NCI-H510A (cell line): ENCODE data around the gene GSTM2.
A peak's percentile ranks its signal among the peaks of the same experiment; 100 is the strongest.
"Not testable (repeated sequence)": the region's sequence is repeated elsewhere in the genome, so short reads cannot be mapped to it uniquely, and the experiment has no call there.

ENCODE experiments used
- DNase-seq: peaks from one replicate; lab custom pipeline; 2025; lab: John Stamatoyannopoulos, UW

Gene GSTM2

DNA sequence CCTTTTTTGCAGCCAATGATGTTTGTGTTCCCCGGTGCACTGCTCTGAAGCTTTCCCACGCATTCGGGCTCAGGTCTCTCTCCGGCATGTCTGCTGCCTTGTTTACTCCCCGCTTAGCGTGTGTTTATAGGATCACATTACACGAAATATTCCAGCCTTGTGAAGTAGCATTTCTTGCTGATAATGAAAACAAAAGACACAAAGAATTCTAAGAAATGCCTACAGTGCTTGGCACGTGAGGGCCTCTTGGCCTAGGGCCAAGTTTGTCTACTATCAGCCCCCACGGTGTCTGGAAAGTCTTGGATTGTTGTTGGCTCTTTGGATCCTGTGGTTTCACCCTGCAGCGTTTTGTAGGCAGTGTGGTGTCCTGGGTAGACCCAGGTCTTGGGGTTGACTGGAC, 23.2 kb upstream of the GSTM2 start:
- no peak for DNase-seq

DNA sequence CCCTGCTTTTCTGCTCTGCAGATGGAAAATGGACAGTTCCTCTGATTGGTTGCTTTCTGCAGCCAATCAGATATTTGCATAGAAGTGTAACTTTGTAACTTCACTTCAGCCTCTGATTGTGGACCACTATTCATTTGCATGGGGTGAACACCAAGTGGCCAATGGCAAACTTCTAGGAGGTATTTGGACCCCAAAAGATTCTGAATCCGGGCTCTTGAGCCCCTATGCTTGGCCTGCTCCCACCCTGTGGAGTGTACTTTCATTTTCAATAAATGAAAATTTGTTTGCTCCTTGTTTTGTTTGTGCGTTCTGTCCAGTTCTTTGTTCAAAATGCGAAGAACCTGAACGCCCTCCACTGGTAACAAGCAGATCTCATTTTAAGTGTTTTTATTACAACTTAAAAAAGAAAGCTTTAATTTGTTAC, 18.4 kb upstream of the GSTM2 start:
- DNase-seq, result no peak

DNA sequence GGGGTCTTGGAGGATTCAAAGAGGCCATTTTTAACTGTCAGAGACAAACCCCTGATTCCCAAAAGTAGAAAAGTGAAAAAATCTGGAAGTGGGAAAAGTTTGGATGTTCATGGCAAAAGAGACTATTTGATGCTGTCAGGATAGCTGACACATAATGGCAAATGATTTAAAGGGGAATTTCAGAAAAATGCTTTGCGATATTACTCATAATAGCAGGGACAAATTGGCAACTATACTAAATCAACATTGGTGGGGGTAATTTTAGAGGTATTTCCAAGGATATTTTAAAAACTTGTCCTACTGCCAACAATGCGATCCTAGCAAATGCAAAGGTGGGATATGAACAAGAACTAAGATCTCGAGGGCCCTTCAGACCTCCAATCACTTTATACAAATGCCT, 17.2 kb upstream of the GSTM2 start:
- no peak for DNase-seq

DNA sequence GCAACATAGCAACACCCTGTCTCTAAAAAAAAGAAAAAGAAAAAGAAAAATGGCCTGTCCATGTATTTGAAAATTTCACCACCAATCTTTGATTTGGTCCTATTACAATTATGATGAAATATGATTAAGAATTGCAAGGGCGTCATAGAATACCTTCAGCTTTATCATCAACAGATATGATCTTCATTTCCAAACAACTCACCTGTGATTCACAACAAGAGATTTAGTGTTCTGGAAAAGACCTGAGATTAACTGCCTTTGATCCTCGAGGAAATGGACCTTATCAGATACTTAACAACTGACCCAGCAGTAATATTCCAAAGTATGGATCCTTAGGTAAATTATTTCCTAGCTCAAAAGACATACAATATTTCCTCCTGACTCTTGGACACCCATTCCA, 15.5 kb upstream of the GSTM2 start:
- no peak for DNase-seq

DNA sequence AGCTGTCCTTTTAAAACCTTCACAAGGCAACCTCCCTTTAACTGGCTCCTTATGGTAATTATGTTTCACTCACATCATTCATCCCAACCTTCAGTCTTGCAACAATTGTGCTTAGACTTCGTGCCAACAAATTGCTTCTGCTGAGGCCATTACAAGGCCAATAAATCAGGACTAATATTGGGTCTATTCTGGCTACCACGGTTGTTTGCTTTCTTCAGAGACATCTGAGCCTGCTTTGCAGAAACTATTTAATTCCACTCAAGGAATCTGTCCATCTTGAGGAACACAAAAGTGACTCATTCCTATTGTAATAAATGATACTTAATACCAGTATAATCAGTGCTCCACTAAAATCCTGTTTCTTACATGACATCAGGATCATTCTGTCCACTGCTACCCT, 14.6 kb upstream of the GSTM2 start:
- DNase-seq, result no peak

DNA sequence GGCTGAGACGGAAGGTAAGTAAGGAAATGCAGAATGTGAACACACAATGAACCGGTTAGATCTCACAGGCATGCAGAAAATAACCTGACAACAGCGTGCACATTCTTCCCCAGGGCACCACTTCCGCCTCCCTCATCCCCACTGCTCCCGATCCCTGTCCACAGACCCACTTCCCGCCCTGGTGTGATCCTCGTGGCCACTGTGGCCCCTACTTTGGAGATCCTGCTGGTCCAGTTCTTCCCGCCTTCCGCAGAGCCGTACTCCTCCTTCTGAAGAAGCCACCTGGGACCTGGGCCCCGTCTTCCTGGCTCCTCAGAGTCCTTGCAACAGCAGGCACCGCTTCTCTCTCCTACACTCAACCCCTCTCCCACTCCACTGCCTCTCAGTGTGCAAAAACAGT, 13.3 kb upstream of the GSTM2 start:
- no peak for DNase-seq

DNA sequence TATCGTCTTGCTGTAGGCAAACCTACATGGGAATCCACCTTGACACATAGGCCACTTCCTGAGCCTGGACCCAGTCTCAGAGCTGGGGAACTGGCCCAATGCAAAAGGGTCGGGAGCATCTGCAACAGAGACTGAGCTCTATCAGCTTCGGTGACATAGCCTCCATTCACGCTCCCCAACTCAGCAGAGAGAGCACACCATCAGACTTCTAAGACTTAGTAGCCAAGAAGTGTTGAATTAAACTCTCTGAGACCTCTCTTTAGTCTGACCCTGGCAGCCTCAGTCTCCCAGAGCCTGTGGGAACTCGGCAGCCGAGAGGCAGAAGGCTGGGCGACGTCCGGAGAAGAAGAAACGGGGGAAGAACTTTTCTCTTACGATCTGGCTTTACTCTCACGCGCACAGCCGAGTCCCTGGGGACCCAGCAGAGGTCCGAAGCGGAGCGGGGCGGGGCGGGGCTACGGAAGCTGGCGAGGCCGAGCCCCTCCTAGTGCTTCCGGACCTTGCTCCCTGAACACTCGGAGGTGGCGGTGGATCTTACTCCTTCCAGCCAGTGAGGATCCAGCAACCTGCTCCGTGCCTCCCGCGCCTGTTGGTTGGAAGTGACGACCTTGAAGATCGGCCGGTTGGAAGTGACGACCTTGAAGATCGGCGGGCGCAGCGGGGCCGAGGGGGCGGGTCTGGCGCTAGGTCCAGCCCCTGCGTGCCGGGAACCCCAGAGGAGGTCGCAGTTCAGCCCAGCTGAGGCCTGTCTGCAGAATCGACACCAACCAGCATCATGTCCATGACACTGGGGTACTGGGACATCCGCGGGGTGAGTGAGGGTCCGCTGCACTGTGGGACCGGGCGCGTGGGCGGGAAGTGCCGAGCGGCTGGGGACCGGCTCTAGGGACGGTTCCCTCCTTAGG, 12.0 kb upstream of the GSTM2 start, which contains the start of gene GSTM4:
Gene GSTM4, plus strand, starts transcription at position 485 of the 905 bp plus-strand sequence. Its CDS starts 291 bp downstream, at position 776.
- DNase-seq, result peak; percentile 52

DNA sequence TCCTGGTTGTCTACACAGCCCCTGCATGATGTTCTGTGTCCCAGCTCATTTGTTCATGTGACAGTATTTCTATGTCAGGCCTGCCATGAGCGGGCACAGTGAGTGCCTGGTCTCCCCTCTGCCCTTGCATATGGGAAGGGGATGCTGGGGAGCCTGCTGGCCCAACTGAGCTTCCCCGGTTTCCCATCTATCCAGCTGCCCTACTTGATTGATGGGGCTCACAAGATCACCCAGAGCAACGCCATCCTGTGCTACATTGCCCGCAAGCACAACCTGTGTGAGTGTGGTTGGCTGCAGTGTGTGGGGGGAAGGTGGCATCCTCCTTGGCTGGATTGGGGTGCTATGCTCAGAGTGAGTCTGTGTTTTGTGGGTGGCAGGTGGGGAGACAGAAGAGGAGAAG, 10.5 kb upstream of the GSTM2 start:
- no peak for DNase-seq

DNA sequence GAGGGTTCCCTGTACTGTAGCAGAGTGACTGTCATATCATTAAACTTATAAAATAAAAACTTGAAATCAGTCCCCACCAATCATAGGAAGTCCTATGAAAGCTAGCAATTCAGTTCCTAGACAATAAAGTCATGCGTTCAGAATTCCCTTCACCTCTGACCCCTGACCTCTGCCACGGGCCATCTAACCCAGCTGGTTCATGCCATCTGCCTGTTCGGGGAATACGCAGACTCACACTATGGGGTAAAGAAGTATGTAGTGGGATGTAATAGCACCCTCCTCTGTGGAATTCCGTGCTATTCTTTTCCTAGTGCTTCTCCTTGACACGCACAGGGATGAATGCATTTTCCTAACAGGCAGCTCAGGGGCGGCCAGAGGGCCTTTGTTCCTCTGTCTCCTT, 9.9 kb upstream of the GSTM2 start:
- DNase-seq, result no peak

DNA sequence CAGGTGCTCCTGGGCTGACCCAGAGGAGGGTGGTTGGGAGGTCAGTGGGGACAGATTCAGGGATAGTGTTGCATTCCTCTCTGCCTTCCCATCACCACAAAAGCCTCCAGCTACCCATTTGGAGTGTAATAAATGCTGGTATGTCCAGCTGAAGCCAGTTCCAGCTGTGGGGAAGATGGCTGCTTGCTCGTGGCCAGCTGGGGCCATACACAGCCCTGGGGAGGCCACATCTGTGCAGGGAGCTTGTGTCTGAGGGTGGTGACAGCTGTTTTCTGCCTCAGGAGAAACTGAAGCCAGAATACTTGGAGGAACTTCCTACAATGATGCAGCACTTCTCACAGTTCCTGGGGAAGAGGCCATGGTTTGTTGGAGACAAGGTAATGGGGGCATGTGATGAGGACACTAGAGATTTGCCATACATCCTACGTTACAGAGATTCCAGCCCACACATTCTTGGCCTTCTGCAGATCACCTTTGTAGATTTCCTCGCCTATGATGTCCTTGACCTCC, 9.3 kb upstream of the GSTM2 start:
- DNase-seq, result no peak

DNA sequence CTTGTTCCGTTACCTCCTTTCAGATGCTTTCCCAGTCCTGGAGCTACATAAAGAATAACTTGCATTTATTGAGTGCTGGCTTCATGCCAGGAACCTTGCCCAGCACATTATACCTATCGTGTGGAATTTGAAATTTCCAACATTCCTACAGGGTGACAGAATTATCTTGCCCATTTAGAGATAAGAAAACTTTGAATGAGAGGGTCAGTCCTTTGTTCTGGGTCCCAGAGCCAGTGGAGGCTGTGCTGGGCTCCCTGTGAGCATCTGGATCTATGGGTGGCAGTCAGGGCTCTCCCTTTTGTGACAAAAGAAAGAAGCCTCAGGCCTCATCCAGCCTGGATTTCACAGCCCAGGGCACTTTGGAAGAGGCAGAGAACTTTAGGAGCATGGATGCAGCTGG, 8.7 kb upstream of the GSTM2 start:
- DNase-seq, result no peak

DNA sequence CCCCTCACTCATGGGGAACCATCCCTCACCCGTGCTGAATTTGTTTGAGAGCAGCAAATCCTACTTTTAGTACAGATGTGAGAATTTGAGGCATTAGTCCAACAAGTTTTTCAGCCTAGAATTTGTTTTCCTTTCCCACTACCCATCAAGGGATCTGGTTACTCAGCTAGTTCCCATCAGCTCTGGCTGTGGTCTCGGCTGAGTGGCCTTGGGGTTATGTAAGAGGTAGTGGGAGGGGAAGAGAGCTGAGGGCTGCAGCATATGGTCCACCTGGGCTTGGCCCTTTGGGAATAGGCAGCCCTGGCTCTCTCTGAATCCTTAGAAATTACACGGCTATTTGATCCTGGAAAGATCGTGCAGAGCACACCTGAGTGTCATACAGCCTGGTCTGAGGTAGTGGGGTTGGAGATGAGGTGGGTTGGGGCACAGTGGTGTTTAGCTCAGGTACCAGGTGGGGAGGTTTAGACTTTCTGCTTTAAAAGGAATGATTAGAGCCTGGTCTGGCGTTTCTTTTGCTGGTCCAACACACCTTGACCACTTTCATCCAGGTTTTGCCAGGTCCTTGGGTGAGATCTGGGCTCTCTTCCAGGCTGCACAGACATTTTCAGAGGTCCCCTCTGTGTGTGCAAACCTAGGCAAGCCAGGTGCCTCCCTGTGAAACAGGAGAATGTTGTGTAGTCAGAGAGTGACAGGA, 7.7 kb upstream of the GSTM2 start:
- no peak for DNase-seq

DNA sequence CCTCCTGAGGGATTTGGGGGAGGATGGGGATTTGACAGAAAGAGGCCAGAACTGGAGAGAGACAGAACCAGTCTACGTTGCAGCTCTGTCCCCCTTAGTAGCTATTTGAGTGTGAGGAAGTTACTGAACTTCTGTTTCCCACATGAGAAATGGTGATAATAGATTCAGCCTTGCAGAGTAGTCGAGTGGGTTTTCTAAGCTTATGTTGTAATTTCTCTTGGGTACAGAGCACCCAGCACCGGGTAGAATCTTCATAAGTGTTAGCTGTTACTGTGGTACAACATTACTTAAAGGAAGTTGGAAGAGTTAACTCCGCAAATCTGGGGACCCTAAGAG, 7.2 kb upstream of the GSTM2 start:
- DNase-seq, result not testable (repeated sequence)

DNA sequence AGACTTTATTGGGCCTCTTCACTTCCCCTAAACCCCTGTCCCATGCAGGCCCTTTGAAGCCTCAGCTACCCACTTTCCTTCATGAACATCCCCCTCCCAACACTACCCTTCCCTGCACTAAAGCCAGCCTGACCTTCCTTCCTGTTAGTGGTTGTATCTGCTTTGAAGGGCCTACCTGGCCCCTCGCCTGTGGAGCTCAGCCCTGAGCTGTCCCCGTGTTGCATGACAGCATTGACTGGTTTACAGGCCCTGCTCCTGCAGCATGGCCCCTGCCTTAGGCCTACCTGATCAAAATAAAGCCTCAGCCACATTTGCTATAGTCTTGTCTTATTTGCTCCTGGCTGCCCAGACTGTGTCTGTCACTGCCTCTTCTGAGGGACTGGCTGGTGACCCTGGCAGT, 6.5 kb upstream of the GSTM2 start:
- DNase-seq, result no peak

DNA sequence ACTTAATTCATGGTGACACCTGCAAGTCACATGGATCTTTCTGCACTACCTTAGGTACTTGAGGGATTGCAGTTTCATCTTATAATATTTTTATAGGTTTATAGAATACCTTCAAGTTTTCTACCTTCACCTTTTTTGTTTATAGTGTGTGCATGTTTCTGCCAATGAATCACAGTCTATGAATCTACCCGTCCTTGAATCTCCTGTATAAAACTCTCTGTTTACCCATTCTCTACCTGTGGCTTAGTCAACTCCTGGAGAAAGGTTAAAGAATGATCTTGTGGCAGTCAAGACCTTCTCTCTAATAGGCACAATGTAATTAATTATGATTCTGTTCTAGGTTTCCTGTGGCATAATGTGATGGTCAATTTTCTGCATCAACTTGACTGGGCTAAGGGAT, 3.2 kb upstream of the GSTM2 start:
- DNase-seq, result no peak

DNA sequence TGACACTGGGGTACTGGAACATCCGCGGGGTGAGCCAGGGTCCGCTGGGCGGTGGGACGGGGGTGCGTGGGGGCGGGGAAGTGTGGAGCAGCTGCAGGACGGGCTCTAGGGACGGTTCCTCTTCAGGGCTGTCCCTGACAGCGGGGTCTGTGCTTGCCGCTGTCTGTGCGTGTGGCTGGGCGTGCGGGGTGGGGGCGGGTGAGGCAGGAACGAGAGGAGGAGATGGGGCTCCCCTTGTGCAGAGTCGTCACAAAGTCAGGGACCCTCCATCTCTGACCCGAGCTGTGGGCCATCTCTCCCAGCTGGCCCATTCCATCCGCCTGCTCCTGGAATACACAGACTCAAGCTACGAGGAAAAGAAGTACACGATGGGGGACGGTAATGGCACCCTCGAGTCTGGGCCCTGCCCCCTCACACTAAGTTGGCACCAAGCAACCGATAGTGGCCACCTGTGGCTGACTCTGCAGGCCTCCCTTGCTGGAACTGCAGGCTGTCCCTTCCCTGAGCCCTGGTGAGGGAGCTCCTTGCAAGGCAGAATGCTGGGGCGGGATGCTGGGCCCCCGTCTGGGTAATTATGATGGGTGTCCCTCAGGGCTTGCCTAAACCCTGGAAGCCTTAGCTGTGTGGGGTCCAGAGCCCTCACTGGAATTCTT, 392 bp downstream of the GSTM2 start:
- no peak for DNase-seq

DNA sequence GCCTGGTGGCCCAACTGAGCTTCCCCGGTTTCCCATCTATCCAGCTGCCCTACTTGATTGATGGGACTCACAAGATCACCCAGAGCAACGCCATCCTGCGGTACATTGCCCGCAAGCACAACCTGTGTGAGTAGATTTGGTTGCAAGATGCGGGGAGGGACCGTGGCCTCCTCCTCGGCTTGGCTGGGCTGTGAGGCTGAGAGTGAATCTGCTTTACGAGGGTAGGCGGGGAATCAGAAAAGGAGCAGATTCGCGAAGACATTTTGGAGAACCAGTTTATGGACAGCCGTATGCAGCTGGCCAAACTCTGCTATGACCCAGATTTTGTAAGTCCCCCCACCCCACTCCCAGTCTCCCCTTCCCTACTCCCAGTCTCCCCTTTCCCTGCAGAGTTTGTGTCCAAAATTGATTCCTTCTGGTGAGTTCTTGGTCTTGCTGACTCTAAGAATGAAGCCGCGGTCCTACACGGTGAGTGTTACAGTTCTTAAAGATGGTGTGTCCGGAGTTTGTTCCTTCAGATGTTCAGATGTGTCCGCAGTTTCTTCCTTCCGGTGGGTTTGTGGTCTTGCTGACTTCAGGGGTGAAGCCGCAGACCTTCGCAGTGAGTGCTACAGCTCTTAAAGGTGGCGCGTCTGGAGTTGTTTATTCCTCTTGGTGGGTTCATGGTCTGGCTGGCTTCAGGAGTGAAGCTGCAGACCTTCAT, 1.5 kb downstream of the GSTM2 start:
- no peak for DNase-seq

DNA sequence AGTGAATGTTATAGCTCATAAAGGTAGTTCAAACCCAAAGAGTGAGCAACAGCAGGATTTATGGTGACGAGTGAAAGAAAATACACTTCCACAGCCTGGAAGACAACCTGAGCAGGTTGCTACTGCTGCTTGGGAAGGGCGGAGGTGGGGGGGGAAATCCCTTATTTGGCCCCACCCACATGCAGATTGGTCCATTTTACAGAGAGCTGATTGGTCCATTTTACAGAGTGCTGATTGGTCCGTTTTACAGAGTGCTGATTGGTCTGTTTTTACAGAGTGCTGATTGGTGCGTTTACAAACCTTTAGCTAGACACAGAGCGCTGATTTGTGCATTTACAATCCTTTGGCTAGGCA, 2.1 kb downstream of the GSTM2 start:
- DNase-seq, result not testable (repeated sequence)

DNA sequence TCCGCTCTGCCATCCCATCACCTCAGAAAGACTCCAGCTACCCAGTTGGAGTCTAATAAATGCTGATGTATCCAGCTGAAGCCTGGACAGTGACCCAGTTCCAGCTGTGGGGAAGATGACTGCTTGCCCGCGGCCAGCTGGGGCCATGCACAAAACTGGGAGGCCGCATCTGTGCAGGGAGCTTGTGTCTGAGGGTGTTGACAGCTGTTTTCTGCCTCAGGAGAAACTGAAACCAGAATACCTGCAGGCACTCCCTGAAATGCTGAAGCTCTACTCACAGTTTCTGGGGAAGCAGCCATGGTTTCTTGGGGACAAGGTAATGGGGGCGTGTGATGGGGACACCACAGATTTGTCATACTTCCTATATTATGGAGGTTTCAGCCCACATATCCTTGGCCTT, 3.2 kb downstream of the GSTM2 start:
- DNase-seq, result no peak

DNA sequence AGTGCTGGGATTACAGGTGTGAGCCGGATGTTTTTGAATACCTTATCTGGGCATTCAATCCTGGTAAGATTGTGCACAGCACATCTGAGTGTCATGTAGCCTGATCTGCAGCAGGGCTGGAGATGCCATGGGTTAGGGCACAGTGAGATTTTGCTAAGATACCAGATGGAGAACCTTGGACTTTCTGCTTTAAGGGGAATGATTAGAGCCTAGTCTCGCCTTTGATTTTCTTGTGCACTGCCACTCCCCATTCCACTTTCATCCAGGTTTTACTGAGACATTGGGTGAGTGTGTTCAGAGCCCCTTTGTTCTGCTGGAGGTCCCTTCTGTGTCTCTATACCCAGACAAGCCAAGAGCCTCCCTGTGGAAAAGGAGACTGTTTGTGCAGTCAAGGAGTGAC, 6.0 kb downstream of the GSTM2 start:
- not testable (repeated sequence) for DNase-seq

DNA sequence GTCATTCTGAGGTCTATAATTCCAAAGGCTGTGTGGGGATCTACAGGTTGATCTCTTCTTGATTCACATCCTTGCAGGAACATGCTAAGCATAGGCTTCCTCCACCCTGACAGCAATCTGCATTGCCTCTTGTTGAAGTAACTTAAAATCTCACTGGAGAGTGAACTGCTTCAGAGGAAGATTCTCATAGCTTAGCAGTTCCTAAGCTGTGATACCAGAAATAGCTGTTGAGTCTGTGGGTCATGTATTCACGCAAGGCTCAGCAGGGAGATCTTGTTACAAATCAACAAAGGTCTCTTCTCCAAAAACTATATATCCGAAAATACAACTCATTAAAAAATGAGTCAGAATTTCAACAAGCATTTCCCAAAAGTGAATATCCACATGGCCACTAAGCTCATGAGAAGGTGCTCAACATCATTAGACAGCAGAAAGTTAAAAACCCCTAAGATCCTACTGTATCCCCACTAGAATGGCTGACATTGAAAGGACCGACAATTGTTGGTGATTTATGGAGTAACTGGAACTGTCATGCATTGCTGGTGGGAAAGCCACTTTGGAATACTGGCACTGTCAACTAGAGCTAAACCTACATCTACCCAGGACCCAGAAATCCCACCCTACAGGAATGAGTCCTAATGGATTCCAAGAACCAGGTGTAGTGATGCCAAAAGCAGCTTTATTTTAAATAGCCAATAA, 9.0 kb downstream of the GSTM2 start:
- not testable (repeated sequence) for DNase-seq

DNA sequence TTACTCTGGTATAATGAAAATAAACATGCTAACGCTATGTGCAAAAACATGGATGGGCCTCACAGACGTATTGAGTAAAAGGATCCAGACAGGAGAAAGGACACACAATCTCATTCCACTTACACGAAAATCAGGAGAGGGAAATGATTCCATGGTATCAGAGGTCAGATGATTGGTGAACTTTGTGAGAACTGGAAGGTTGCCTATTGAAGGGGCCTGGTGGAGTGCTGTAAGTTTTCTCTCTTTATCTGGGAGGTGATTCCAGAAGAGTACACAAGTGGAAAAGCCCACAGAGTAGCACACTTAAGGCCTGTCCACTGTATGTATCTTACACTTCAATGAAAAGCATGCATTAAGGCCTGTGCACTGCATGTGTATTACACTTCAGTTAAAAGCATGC, 9.6 kb downstream of the GSTM2 start:
- no peak for DNase-seq
